Measurements from ENCODE around the gene XRN1.
"Not testable (repeated sequence)": the region's sequence is repeated elsewhere in the genome, so short reads cannot be mapped to it uniquely, and the experiment has no call there.

XRN1 gene

DNA sequence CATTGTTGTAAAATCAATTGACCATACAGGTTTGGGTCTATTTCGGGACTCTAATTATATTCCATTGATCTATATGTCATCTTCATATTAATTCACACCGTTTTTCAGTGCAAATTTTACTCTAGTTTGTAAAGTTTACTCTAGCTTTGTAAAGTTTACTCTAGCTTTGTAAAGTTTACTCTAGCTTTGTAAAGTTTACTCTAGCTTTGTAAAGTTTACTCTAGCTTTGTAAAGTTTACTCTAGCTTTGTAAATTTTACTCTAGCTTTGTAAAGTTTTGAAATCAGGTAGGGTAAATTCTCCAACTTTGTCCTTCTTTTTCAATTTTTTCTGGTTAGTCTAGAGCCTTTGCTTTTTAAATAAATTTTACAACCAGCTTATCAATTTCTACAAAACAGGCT lies 84.4 kb downstream of the XRN1 start:
- not testable (repeated sequence) for H3K27ac ChIP-seq (ENCODE audit: low read length); H3K4me3 ChIP-seq (ENCODE audit: low read length); H3K27me3 ChIP-seq (ENCODE audit: control insufficient read depth, insufficient read depth, low read length); H3K9me3 ChIP-seq (ENCODE audit: control insufficient read depth, low read depth, low read length); H3K4me1 ChIP-seq (ENCODE audit: control insufficient read depth, low read depth, low read length); H3K9ac ChIP-seq (ENCODE audit: low read length)
- H3K36me3 ChIP-seq (ENCODE audit: control insufficient read depth, low read depth, low read length): peaks cover 12% of the 10 kb centered on the region

DNA sequence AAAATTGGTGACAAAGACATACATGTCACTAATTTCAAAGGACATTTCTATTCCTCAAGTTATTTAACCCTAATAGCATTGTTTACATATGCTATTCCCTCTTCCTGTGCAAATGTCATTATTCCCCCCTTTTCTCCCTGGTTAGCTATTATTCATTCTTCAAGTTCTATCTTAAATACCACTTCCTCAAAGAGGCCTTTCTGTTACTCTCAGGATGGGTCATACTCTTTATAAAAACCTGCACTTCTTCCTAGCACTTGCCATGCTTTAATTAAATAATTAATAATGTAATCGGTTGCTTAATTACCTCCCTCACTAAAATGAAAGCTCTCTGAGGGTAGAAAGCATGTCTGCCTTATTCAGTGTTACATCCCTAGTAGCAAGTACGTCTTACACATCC lies 88.5 kb downstream of the XRN1 start:
- no peak overlapping the region for H3K9ac ChIP-seq (ENCODE audit: low read length)
- peaks cover 30% of the 10 kb centered on the region for H3K36me3 ChIP-seq (ENCODE audit: control insufficient read depth, low read depth, low read length)
- H3K9me3 ChIP-seq (ENCODE audit: control insufficient read depth, low read depth, low read length): no peaks in the 10 kb centered on the region

DNA sequence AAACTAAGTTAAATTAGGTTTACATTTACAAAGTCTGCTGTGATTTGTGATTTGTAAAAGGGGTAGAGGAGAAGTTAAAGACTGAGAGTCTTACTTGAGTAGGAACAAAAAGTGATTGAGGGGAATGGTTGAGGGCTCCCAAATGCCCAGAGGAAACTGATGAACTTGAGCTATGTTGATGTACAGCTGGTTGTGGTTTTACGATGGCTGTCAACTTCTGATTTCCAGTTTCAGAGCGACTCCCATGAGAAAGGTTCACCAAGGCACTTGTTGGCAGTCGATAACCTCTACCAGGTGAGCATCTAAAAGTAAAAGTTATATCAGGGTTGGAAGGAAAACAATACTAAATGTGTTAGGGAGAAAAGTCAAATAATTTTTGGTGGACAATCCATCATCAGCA lies 91.0 kb downstream of the XRN1 start:
- no peaks in the 10 kb centered on the region for H3K9me3 ChIP-seq (ENCODE audit: control insufficient read depth, low read depth, low read length)
- H3K9ac ChIP-seq (ENCODE audit: low read length): no peak overlapping the region
- H3K4me3 ChIP-seq (ENCODE audit: low read length): no peak overlapping the region
- H3K27me3 ChIP-seq (ENCODE audit: control insufficient read depth, insufficient read depth, low read length): no peaks in the 10 kb centered on the region
- peaks cover 25% of the 10 kb centered on the region for H3K36me3 ChIP-seq (ENCODE audit: control insufficient read depth, low read depth, low read length)
- no peaks in the 10 kb centered on the region for H3K4me1 ChIP-seq (ENCODE audit: control insufficient read depth, low read depth, low read length)
- H3K27ac ChIP-seq (ENCODE audit: low read length): no peak overlapping the region

More for the DNA sequence above, 88.5 kb downstream of the XRN1 start:
- Histone ChIP-seq H3K4me3 (ENCODE audit: low read length) (no peak overlapping the region), H3K4me1 (ENCODE audit: control insufficient read depth, low read depth, low read length) (no peaks in the 10 kb centered on the region), H3K27me3 (ENCODE audit: control insufficient read depth, insufficient read depth, low read length) (no peaks in the 10 kb centered on the region), H3K27ac (ENCODE audit: low read length) (no peak overlapping the region)

DNA sequence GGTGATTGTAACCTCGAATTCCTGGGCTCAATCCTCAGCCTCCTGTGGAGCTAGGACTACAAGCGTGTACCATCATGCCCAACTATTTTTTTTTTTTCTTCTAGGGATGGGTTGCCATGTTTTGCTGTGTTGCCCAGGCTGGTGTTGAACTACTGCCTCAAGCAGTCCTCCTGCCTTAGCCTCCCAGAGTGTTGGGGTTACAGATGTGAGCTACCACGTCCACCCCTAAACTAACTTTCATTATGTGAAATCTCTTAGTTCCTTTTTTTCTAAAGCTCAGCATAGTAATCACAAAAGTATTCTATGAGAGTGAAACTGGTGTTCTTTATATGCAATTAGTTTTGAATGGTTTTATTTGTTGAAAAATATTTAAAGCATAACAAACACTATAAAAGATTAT lies 92.1 kb downstream of the XRN1 start:
- no peaks in the 10 kb centered on the region for H3K27me3 ChIP-seq (ENCODE audit: control insufficient read depth, insufficient read depth, low read length)
- no peak overlapping the region for H3K9ac ChIP-seq (ENCODE audit: low read length)
- no peak overlapping the region for H3K27ac ChIP-seq (ENCODE audit: low read length)
- no peaks in the 10 kb centered on the region for H3K4me1 ChIP-seq (ENCODE audit: control insufficient read depth, low read depth, low read length)
- no peaks in the 10 kb centered on the region for H3K9me3 ChIP-seq (ENCODE audit: control insufficient read depth, low read depth, low read length)
- H3K36me3 ChIP-seq (ENCODE audit: control insufficient read depth, low read depth, low read length): peaks cover 25% of the 10 kb centered on the region
- no peak overlapping the region for H3K4me3 ChIP-seq (ENCODE audit: low read length)

DNA sequence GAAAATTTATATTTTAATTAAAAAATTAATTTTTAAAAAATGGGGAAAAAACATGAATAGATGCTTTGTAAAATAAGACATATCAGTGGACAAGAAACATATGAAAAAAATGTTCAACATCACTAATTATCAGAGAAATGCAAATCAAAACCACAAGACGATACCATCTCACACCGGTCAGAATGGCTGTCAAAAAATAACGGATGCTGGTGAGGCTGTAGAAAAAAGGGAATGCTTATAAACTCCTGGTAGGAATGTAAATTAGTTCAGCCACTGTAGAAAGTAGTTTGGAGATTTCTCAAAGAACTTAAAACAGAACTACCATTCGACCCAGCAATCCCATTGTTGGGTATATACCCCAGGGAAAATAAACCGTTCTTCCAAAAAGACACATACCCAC lies 93.8 kb downstream of the XRN1 start:
- H3K4me3 ChIP-seq (ENCODE audit: low read length): no peak overlapping the region
- H3K9me3 ChIP-seq (ENCODE audit: control insufficient read depth, low read depth, low read length): no peaks in the 10 kb centered on the region
- no peaks in the 10 kb centered on the region for H3K4me1 ChIP-seq (ENCODE audit: control insufficient read depth, low read depth, low read length)
- no peak overlapping the region for H3K27ac ChIP-seq (ENCODE audit: low read length)
- H3K27me3 ChIP-seq (ENCODE audit: control insufficient read depth, insufficient read depth, low read length): no peaks in the 10 kb centered on the region
- peaks cover 23% of the 10 kb centered on the region for H3K36me3 ChIP-seq (ENCODE audit: control insufficient read depth, low read depth, low read length)
- H3K9ac ChIP-seq (ENCODE audit: low read length): no peak overlapping the region

DNA sequence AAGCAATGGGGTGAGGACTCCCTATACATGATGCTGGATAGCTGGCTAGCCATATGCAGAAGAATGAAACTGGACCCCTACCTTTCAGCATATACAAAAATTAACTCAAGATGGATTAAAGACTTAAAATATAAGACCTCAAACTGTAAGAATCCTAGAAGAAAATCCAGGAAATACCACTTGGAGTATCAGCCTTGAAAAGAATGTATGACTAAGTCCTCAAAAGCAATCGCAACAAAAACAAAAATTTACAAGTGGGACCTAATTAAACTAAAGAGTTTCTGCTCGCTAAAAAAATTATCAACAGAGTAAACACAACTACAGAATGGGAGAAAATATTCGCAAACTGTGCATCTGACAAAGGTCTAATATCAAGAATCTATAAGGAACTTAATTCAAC lies 94.3 kb downstream of the XRN1 start:
- no peaks in the 10 kb centered on the region for H3K27me3 ChIP-seq (ENCODE audit: control insufficient read depth, insufficient read depth, low read length)
- H3K36me3 ChIP-seq (ENCODE audit: control insufficient read depth, low read depth, low read length): peaks cover 23% of the 10 kb centered on the region
- H3K9ac ChIP-seq (ENCODE audit: low read length): no peak overlapping the region
- no peak overlapping the region for H3K27ac ChIP-seq (ENCODE audit: low read length)
- no peak overlapping the region for H3K4me3 ChIP-seq (ENCODE audit: low read length)
- H3K9me3 ChIP-seq (ENCODE audit: control insufficient read depth, low read depth, low read length): no peaks in the 10 kb centered on the region
- no peaks in the 10 kb centered on the region for H3K4me1 ChIP-seq (ENCODE audit: control insufficient read depth, low read depth, low read length)

DNA sequence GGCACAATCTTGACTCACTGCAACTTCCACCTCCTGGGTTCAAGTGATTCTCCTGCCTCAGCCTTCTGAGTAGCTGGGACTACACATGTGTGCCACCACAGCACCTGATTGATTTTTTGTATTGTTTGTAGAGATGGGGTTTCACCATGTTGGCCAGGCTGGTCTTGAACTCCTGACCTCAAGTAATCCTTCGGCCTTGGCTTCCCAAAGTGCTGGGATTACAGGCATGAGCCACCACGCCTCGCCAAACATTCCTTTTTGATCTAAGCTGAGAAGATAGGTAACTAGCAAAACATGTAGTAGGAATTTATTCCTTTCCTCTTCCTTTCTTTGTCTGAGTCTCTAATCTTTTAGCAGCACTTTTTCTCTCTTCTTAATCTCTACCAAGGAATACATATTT lies 95.1 kb downstream of the XRN1 start:
- not testable (repeated sequence) for H3K9ac ChIP-seq (ENCODE audit: low read length); H3K27ac ChIP-seq (ENCODE audit: low read length); H3K27me3 ChIP-seq (ENCODE audit: control insufficient read depth, insufficient read depth, low read length); H3K4me3 ChIP-seq (ENCODE audit: low read length); H3K4me1 ChIP-seq (ENCODE audit: control insufficient read depth, low read depth, low read length); H3K9me3 ChIP-seq (ENCODE audit: control insufficient read depth, low read depth, low read length)
- peaks cover 23% of the 10 kb centered on the region for H3K36me3 ChIP-seq (ENCODE audit: control insufficient read depth, low read depth, low read length)

DNA sequence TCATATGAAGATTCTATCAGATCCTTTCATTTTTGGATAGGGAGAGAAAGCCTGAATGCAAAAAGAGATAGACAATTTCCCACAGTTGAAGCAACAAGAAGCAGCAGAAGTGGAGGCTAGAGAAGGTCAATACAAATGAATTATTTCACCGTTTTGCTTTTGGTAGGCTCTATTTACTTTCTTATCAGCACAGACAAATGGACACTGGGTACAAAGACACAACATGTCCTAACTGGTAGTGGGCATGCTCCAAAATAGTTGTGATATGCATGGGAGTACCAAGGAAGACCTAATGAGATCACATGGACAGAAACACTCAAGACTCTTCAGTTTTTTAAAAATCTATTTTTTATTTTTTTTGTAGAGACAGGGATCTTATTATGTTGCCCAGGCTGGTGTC lies 99.4 kb downstream of the XRN1 start:
- H3K9ac ChIP-seq (ENCODE audit: low read length): no peak overlapping the region
- H3K36me3 ChIP-seq (ENCODE audit: control insufficient read depth, low read depth, low read length): no peaks in the 10 kb centered on the region

DNA sequence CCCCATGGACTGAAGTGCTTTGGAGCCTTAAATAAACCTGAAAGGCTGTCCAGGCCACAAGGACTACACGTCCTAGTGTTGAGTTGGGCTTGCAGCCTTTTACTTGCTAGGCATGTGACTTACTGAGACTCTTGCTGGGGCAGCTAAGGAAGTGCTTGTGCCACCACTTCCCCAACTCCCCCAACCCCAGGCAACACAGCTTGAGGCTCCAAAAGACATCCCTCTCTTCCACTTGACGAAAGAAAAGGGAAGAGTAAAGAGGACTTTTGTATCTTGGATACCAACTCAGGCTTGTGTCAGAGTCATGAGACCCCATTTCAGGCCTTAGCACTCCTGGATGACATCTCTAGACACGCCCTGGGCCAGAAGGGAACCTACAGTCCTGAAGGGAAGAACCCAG lies 109.8 kb downstream of the XRN1 start:
- no peaks in the 10 kb centered on the region for H3K27me3 ChIP-seq (ENCODE audit: control insufficient read depth, insufficient read depth, low read length)
- no peaks in the 10 kb centered on the region for H3K9me3 ChIP-seq (ENCODE audit: control insufficient read depth, low read depth, low read length)
- no peak overlapping the region for H3K27ac ChIP-seq (ENCODE audit: low read length)
- H3K4me3 ChIP-seq (ENCODE audit: low read length): no peak overlapping the region
- no peaks in the 10 kb centered on the region for H3K36me3 ChIP-seq (ENCODE audit: control insufficient read depth, low read depth, low read length)
- no peak overlapping the region for H3K9ac ChIP-seq (ENCODE audit: low read length)
- H3K4me1 ChIP-seq (ENCODE audit: control insufficient read depth, low read depth, low read length): no peaks in the 10 kb centered on the region

More for the DNA sequence above, 99.4 kb downstream of the XRN1 start:
- Histone ChIP-seq H3K27ac (ENCODE audit: low read length) (no peak overlapping the region), H3K4me3 (ENCODE audit: low read length) (no peak overlapping the region), H3K27me3 (ENCODE audit: control insufficient read depth, insufficient read depth, low read length) (no peaks in the 10 kb centered on the region), H3K9me3 (ENCODE audit: control insufficient read depth, low read depth, low read length) (no peaks in the 10 kb centered on the region), H3K4me1 (ENCODE audit: control insufficient read depth, low read depth, low read length) (no peaks in the 10 kb centered on the region)

DNA sequence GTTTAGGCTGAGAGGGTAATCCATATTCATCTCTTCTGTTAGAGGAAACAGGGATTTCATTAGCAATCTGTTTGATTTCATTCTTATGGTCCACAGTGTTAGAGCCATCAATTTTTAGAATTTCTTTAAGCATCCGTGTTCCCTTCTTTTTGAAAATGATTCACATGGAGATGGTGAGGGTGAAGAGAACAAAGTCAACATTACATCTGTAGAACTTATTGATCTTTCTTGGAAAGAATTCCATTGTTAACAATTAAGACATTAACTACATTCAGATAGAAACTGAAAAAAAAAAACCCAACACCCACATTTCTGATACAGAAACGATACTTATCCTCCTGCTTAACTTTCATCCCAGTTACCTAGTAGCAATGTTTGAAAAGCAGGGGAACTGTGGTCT lies 115.4 kb downstream of the XRN1 start:
- no peak overlapping the region for H3K9ac ChIP-seq (ENCODE audit: low read length)
- no peaks in the 10 kb centered on the region for H3K27me3 ChIP-seq (ENCODE audit: control insufficient read depth, insufficient read depth, low read length)
- H3K9me3 ChIP-seq (ENCODE audit: control insufficient read depth, low read depth, low read length): no peaks in the 10 kb centered on the region
- H3K27ac ChIP-seq (ENCODE audit: low read length): no peak overlapping the region
- H3K4me1 ChIP-seq (ENCODE audit: control insufficient read depth, low read depth, low read length): no peaks in the 10 kb centered on the region
- H3K36me3 ChIP-seq (ENCODE audit: control insufficient read depth, low read depth, low read length): peaks cover 5% of the 10 kb centered on the region
- H3K4me3 ChIP-seq (ENCODE audit: low read length): no peak overlapping the region

DNA sequence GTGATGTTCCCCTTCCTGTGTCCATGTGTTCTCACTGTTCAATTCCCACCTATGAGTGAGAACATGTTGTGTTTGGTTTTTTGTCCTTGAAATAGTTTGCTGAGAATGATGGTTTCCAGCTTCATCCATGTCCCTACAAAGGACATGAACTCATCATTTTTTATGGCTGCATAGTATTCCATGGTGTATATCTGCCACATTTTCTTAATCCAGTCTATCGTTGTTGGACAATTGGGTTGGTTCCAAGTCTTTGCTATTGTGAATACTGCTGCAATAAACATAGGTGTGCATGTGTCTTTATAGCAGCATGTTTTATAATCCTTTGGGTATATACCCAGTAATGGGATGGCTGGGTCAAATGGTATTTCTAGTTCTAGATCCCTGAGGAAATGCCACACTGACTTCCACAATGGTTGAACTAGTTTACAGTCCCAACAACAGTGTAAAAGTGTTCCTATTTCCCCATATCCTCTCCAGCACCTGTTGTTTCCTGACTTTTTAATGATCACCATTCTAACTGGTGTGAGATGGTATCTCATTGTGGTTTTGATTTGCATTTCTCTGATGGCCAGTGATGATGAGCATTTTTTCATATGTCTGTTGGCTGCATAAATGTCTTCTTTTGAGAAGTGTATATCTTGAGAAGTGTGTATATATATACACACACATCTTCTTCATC lies 123.4 kb downstream of the XRN1 start:
- not testable (repeated sequence) for H3K36me3 ChIP-seq (ENCODE audit: control insufficient read depth, low read depth, low read length); H3K27ac ChIP-seq (ENCODE audit: low read length); H3K4me3 ChIP-seq (ENCODE audit: low read length)

DNA sequence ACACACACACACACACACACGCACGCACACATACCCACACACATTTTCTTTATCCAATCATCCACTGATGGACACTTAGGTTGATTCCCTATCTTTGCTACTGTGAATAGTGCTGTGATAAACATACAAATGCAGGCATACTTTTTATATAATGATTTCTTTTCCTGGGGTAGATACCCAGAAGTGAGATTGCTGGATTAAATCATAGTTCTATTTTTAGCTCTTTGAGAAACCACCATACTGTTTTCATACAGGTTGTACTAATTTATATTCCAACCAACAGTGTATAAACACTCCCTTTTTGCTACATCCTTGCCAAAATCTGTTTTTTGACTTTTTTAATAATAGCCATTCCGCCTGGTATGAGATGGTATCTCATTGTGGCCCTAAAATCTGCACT lies 127.9 kb downstream of the XRN1 start:
- no peaks in the 10 kb centered on the region for H3K36me3 ChIP-seq (ENCODE audit: control insufficient read depth, low read depth, low read length)
- no peak overlapping the region for H3K27ac ChIP-seq (ENCODE audit: low read length)
- no peak overlapping the region for H3K4me3 ChIP-seq (ENCODE audit: low read length)
- no peaks in the 10 kb centered on the region for H3K4me1 ChIP-seq (ENCODE audit: control insufficient read depth, low read depth, low read length)
- no peaks in the 10 kb centered on the region for H3K27me3 ChIP-seq (ENCODE audit: control insufficient read depth, insufficient read depth, low read length)
- no peaks in the 10 kb centered on the region for H3K9me3 ChIP-seq (ENCODE audit: control insufficient read depth, low read depth, low read length)
- H3K9ac ChIP-seq (ENCODE audit: low read length): no peak overlapping the region

More for the DNA sequence above, 123.4 kb downstream of the XRN1 start:
- H3K27me3 ChIP-seq (ENCODE audit: control insufficient read depth, insufficient read depth, low read length); H3K9me3 ChIP-seq (ENCODE audit: control insufficient read depth, low read depth, low read length); H3K4me1 ChIP-seq (ENCODE audit: control insufficient read depth, low read depth, low read length); H3K9ac ChIP-seq (ENCODE audit: low read length): not testable (repeated sequence)

Data from iPS-18a (cell line).